PC-3 (cell line): ENCODE results near the gene NDRG2.

Experiments
- CTCF ChIP-seq: fragments of 300-600 bp; sonication (generic); conservative IDR thresholded peaks from 2 replicates; pipeline ENCODE4 v1.5.1; 2017; ENCODE audit warnings: antibody characterized with exemption, low read depth, mild to moderate bottlenecking, low read length
- EZH2 ChIP-seq: fragments of 300-600 bp; sonication (generic); IDR thresholded peaks from one replicate; pipeline ENCODE4 v1.6.1; 2017; ENCODE audit warnings: antibody characterized with exemption, mild to moderate bottlenecking, low read length; ENCODE audit not compliant: unreplicated experiment

DNA sequence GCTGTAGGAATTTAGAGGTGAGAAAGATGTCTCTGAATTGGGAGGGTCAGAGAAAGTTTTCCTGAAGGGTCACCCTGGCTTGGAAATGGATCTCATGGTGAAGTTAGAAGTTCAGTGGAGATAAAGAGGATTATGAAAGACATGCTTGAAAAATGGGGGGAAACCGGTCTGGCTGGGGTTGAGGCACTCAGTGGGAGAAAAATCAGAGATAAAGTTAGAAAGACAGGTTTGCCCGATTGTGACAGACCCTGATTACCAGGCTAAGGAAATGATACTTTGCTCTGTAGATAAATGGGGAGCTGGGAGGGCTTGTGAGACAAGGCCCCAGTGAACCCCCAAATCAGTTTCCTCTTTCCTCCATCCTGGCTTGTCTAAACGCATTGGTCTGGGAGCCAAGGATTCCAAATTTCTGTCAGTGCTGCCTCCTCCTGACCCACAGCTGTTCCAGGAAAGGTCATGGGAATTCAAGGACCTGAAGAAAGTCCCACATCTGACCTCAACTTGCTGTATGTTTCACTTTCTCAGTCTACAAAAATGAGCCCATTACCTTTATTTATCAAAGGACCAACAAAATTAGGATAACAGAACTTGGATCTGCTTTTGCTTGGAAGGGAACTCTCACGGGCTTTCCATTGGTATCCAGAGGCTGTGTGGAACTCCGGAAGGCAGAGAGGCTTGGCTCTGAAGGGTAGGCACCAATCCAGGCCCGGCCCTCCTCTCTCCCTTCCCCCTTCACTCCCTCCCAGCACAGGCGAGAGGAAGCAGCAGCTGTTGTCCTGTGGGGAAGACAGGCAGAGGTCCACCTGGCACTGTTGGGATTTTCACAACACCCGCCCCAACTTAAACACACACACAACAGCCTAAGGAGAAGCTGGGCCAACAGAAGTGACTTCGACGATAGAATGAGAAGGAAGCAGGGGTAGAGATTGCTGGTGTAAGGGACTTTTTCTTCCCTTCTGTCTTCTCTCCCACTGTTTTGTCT is 13.9 kb upstream of the NDRG2 start:
- no peak for TF ChIP-seq CTCF
- no peak for TF ChIP-seq EZH2
